ENCODE measurements around the gene KCNH2. TPM values are rescaled to one million over a fixed set of nuclear protein-coding genes. Genes with fewer than 3 reads are reported as not detected.

The KCNH2 gene
- total and polyA plus RNA-seq, 2 donors (not counting 1 experiment from before 2014, with no cell fraction given): 0.86 to 2.7 TPM

DNA sequence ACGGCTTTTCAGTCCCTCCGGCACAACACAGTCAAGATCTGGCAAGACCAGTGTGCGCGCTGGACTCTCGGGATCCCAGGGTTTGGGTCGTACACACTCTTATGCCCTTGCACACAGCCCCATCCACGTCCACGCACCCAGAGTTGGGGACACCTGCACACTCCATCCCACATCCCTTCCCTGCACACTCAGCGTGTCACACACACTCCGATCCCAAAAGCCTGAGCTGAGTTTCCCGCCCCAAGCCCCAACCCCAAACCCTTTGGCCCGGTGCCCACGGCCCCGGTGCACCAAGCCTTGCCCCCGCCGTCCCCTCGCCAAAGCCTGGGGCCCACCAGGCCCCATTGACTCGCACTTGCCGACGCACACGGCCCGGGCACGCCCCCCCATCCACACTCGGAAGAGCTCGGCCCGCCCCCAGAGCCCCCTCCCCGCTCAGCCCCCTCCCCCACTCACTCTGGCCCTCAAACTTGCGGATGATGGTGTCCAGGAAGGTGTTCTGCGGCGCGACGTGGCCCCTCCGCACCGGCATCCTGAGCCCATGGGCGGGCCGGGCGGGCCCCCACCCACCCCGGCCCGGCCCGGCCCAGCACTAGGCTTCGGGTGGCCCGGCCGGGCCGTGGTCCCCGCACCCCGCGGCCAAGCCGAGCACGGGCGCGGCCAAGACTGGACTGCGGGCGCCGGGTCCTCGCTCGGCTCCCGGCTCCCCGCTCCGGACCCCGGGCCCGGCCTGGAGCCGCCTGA, 567 bp downstream of the KCNH2 start:
- Histone ChIP-seq H3K4me1 (ENCODE audit: control insufficient read depth in 2 of 2, insufficient read depth in 2 of 2, low read length in 2 of 2) (peaks cover 37 to 42% of the 10 kb centered on the region in 2 donors), H3K9ac (ENCODE audit: low read length) (no peak overlapping the region), H3K79me2 (ENCODE audit: control insufficient read depth, insufficient read depth, low read length) (no peaks in the 10 kb centered on the region), H3K27me3 (replicated peaks in 1 of 4; ENCODE audit: control extremely low read depth in 1 of 4, control insufficient read depth in 3 of 4, insufficient read depth in 4 of 4, low read length in 3 of 4) (peaks cover 0 to 59% (median 32%) of the 10 kb centered on the region in 4 experiments), H4K20me1 (ENCODE audit: control insufficient read depth, insufficient read depth, low read length, poor library complexity, severe bottlenecking) (no peaks in the 10 kb centered on the region), H3K36me3 (replicated peaks in 1 of 2; ENCODE audit: control extremely low read depth in 1 of 2, control insufficient read depth in 1 of 2, extremely low read depth in 1 of 2, insufficient read depth in 2 of 2, low read length in 1 of 2) (no peaks in the 10 kb centered on the region), H3K27ac (ENCODE audit: low read length in 2 of 2) (no peak overlapping the region), H3K4me2 (replicated peaks; ENCODE audit: low read depth, low read length, poor library complexity, severe bottlenecking) (peak overlapping the region; percentile 79), H3K9me3 (ENCODE audit: control extremely low read depth in 1 of 3, control insufficient read depth in 2 of 3, insufficient read depth in 1 of 3, low read length in 2 of 3) (peaks cover 0 to 30% (median 0%) of the 10 kb centered on the region in 3 donors), H2AFZ (ENCODE audit: insufficient read depth, low read depth, low read length, poor library complexity, severe bottlenecking) (no peak overlapping the region), H3K4me3 (ENCODE audit: control extremely low read depth in 1 of 5, extremely low read depth in 1 of 5, insufficient read depth in 1 of 5, low read depth in 2 of 5, low read length in 4 of 5) (peak overlapping the region in 1 of 5 experiments; percentile 11)
- Mint-ChIP-seq H3K27ac (peak overlapping the region; percentile 26), H3K27me3 (peaks cover 36% of the 10 kb centered on the region), H3K4me3 (peak overlapping the region; percentile 85), H3K9me3 (ENCODE audit: insufficient read depth) (no peaks in the 10 kb centered on the region), H3K4me1 (peaks cover 44% of the 10 kb centered on the region)
- ATAC-seq (ENCODE audit: low read depth): no peak
- CTCF ChIA-PET: interaction anchor here (0.5 kb wide), 1 partner anchor 11 kb away, joined by 3 read pairs; no protein-coding TSS in a partner anchor
- intact Hi-C loops (cut with micrococcal nuclease): loop anchor here (5.0 kb wide), 1 partner anchor 105 kb away; the partner anchor contains the start of genes FASTK and TMUB1
- 6% methylated on average over 51 of the region's 62 CpGs for WGBS (ENCODE audit: insufficient coverage)
- TF ChIP-seq, protein P1, sequence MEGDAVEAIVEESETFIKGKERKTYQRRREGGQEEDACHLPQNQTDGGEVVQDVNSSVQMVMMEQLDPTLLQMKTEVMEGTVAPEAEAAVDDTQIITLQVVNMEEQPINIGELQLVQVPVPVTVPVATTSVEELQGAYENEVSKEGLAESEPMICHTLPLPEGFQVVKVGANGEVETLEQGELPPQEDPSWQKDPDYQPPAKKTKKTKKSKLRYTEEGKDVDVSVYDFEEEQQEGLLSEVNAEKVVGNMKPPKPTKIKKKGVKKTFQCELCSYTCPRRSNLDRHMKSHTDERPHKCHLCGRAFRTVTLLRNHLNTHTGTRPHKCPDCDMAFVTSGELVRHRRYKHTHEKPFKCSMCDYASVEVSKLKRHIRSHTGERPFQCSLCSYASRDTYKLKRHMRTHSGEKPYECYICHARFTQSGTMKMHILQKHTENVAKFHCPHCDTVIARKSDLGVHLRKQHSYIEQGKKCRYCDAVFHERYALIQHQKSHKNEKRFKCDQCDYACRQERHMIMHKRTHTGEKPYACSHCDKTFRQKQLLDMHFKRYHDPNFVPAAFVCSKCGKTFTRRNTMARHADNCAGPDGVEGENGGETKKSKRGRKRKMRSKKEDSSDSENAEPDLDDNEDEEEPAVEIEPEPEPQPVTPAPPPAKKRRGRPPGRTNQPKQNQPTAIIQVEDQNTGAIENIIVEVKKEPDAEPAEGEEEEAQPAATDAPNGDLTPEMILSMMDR (IDR thresholded peaks at IDR 0.05): no peak
- peak; percentile 44 for TF ChIP-seq EZH2 (IDR thresholded peaks at IDR 0.05; ENCODE audit: borderline replicate concordance, insufficient read depth, low read depth, low read length, poor library complexity, severe bottlenecking)
- POLR2A ChIA-PET: no interaction called here
- peak; percentile 28 for DNase-seq
